ENCODE measurements around the gene NPIPA5. TPM values are rescaled to one million over a fixed set of nuclear protein-coding genes. Genes with fewer than 3 reads are reported as not detected.
"Not testable (repeated sequence)": the region's sequence is repeated elsewhere in the genome, so short reads cannot be mapped to it uniquely, and the experiment has no call there.

Gene NPIPA5
- total and polyA plus RNA-seq, 2 of the 13 experiments (the other 11 are each of a cell fraction or from before 2014, with no cell fraction given), result 9.7 to 21.5 TPM

- H3K79me2 ChIP-seq (ENCODE audit: insufficient read depth, low read length); BruUV-seq (replicated peaks); DNase-seq (ENCODE audit: low spot score); H4K20me1 ChIP-seq (ENCODE audit: insufficient read depth, low read length); H3K27me3 ChIP-seq (ENCODE audit: control insufficient read depth in 1 of 2, insufficient read depth in 2 of 2, low read length in 2 of 2); H2AFZ ChIP-seq (ENCODE audit: low read length); H3K4me3 ChIP-seq (replicated peaks in 1 of 3; ENCODE audit: insufficient read depth in 1 of 3, low read depth in 2 of 3, low read length in 3 of 3); CTCF ChIA-PET (ENCODE audit: low intra/inter-chr PET ratio, low total read pairs); H3K9ac ChIP-seq (ENCODE audit: insufficient read depth, low read depth, low read length); FAIRE-seq; H3K4me2 ChIP-seq (ENCODE audit: low read depth, low read length); ATAC-seq; intact Hi-C loops (cut with micrococcal nuclease; ENCODE audit: unreplicated experiment); H3K9me3 ChIP-seq (ENCODE audit: low read length); H3K27ac ChIP-seq (ENCODE audit: extremely low read length, insufficient read depth, low read length); H3K36me3 ChIP-seq (replicated peaks in 1 of 2; ENCODE audit: control insufficient read depth in 1 of 2, insufficient read depth in 2 of 2, low read length in 2 of 2); TF ChIP-seq FOXP1 (IDR thresholded peaks at IDR 0.05): not testable (repeated sequence)
- 0 out of 2 replicates have a peak, but pooled peaks have one; percentile 11 for TF ChIP-seq KDM1A (CRISPR knock-in tag; IDR thresholded peaks at IDR 0.05)
- TF ChIP-seq FOXP1 (CRISPR knock-in tag; IDR thresholded peaks at IDR 0.05), result peak; percentile 89
- peak; percentile 76 for TF ChIP-seq FOXP4 (CRISPR knock-in tag; IDR thresholded peaks at IDR 0.05)
- TF ChIP-seq SALL1 (CRISPR knock-in tag; IDR thresholded peaks at IDR 0.05), result 0 out of 2 replicates have a peak, but pooled peaks have one; percentile 12
- TF ChIP-seq, protein P1, sequence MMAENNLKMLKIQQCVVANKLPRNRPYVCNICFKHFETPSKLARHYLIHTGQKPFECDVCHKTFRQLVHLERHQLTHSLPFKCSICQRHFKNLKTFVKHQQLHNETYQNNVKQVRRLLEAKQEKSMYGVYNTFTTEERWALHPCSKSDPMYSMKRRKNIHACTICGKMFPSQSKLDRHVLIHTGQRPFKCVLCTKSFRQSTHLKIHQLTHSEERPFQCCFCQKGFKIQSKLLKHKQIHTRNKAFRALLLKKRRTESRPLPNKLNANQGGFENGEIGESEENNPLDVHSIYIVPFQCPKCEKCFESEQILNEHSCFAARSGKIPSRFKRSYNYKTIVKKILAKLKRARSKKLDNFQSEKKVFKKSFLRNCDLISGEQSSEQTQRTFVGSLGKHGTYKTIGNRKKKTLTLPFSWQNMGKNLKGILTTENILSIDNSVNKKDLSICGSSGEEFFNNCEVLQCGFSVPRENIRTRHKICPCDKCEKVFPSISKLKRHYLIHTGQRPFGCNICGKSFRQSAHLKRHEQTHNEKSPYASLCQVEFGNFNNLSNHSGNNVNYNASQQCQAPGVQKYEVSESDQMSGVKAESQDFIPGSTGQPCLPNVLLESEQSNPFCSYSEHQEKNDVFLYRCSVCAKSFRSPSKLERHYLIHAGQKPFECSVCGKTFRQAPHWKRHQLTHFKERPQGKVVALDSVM (CRISPR knock-in tag; IDR thresholded peaks at IDR 0.05), result peak; percentile 65; the same call in 1 of the 2 replicates
- 0 out of 2 replicates have a peak, but pooled peaks have one; percentile 50 for TF ChIP-seq ZMYM2 (CRISPR knock-in tag; IDR thresholded peaks at IDR 0.05)
- TF ChIP-seq ZMYM3 (CRISPR knock-in tag; IDR thresholded peaks at IDR 0.05), result peak; percentile 60; the same call in 1 of the 2 replicates
- peak; percentile 69 for TF ChIP-seq CEBPB (IDR thresholded peaks at IDR 0.05; ENCODE audit: borderline replicate concordance, low read depth, low read length)
- TF ChIP-seq CEBPG (CRISPR knock-in tag; IDR thresholded peaks at IDR 0.05), result peak; percentile 44; the same call in 1 of the 2 replicates
- in situ Hi-C loops (cut with HindIII; ENCODE audit: extremely low pct_ligation_motif_present, low pct_unique_long_range_greater_than_20kb), result loop anchor here (10.0 kb wide), 1 partner anchor 283 kb away; no protein-coding TSS in a partner anchor
- POLR2A ChIA-PET, result interaction anchor here (0.7 to 0.9 kb wide), 2 partner anchors 10 to 25 kb away, joined by 3 to 4 read pairs; no protein-coding TSS in a partner anchor
- peaks cover 24% of the 10 kb centered on the region for H3K4me1 ChIP-seq (ENCODE audit: insufficient read depth, low read length)
- 37% methylated on average over 5 of the region's 5 CpGs for WGBS (ENCODE audit: low lambda C conversion rate)
Observed at GRCh38 chr16:15421696-15422095, 43.6 kb upstream of the NPIPA5 start.

Data from HepG2 (cell line).